ENCODE measurements around the gene EBF4.

The EBF4 gene

GRCh38 chr20:2708073-2708415 lies 15.5 kb downstream of the EBF4 start:
- no peak for DNase-seq (ENCODE audit: low read depth)
- TF ChIP-seq CTCF (IDR thresholded peaks at IDR 0.05; ENCODE audit: low read length, missing control alignments) = no peak
- no peak overlapping the region for H3K4me3 ChIP-seq (replicated peaks; ENCODE audit: low read depth, low read length)

- no peak for DNase-seq (ENCODE audit: low read depth)
- H3K4me3 ChIP-seq (replicated peaks; ENCODE audit: low read depth, low read length) = no peak overlapping the region
- TF ChIP-seq CTCF (IDR thresholded peaks at IDR 0.05; ENCODE audit: low read length, missing control alignments) = no peak
Measured at GRCh38 chr20:2708665-2709064, 16.1 kb downstream of the EBF4 start.

GRCh38 chr20:2709205-2709981 lies 16.8 kb downstream of the EBF4 start:
- no peak for TF ChIP-seq CTCF (IDR thresholded peaks at IDR 0.05; ENCODE audit: low read length, missing control alignments)
- DNase-seq (ENCODE audit: low read depth) = no peak
- H3K4me3 ChIP-seq (replicated peaks; ENCODE audit: low read depth, low read length) = no peak overlapping the region

DNA sequence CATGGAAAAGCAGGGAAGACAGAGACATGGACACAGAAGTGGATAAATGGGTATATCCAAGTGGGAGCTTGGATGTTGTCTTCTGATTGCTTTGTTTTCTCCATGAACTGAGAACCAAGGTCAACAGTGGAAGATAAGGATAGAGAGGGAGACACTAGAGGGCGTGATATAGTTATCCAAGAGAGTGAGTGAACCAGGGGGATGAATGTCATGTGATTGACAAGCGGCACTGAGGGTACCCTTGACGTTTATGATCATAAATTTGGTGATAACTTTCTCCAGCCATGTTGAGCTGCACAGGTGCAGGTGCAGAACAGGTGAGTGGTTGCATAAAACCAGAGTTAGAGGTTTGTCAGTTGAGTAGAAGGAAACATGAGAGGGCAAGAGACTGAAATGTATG lies 20.7 kb downstream of the EBF4 start:
- H3K4me3 ChIP-seq (replicated peaks; ENCODE audit: low read depth, low read length) = no peak overlapping the region
- TF ChIP-seq CTCF (IDR thresholded peaks at IDR 0.05; ENCODE audit: low read length, missing control alignments) = peak; percentile 20
- DNase-seq (ENCODE audit: low read depth) = no peak

GRCh38 chr20:2729251-2729713 lies 36.7 kb downstream of the EBF4 start:
- H3K4me3 ChIP-seq (replicated peaks; ENCODE audit: low read depth, low read length) = no peak overlapping the region
- DNase-seq (ENCODE audit: low read depth) = peak; percentile 53
- no peak for TF ChIP-seq CTCF (IDR thresholded peaks at IDR 0.05; ENCODE audit: low read length, missing control alignments)

GRCh38 chr20:2729791-2730190 lies 37.2 kb downstream of the EBF4 start:
- TF ChIP-seq CTCF (IDR thresholded peaks at IDR 0.05; ENCODE audit: low read length, missing control alignments) = no peak
- H3K4me3 ChIP-seq (replicated peaks; ENCODE audit: low read depth, low read length) = no peak overlapping the region
- peak; percentile 11 for DNase-seq (ENCODE audit: low read depth)

GRCh38 chr20:2734899-2735298 lies 42.3 kb downstream of the EBF4 start:
- no peak for DNase-seq (ENCODE audit: low read depth)
- TF ChIP-seq CTCF (IDR thresholded peaks at IDR 0.05; ENCODE audit: low read length, missing control alignments) = no peak
- H3K4me3 ChIP-seq (replicated peaks; ENCODE audit: low read depth, low read length) = no peak overlapping the region

All from fibroblast of pulmonary artery (primary cell).